ENCODE measurements around the gene PHACTR3. TPM values are rescaled to one million over a fixed set of nuclear protein-coding genes. Genes with fewer than 3 reads are reported as not detected.

PHACTR3 gene
- total RNA-seq, 1 experiment from 2014 or later: 10.0 TPM

DNA sequence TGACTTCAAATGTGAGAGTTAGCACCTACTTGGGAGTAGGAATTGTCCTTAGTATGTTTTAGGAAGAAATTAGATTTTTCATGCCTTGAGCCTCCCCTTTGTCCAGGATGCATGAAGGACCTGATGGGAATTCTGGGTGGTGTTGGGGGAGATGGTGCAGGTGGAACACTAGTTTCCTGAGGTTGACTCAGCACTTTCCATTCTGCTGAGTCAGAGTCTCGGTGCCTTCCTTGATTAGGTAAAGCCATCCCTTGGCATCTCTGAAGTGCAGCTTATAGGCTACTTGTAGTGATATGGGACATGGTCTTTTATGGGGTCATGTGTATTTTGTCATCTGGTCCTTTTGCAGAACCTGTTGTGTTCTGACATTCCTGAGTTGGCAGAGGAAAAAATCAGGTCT, 105.3 kb downstream of the PHACTR3 start:
- H3K9me3 Mint-ChIP-seq (ENCODE audit: low read depth, unreplicated experiment): peaks cover 8% of the 10 kb centered on the region
- H3K36me3 Mint-ChIP-seq (ENCODE audit: insufficient read depth, unreplicated experiment): no peaks in the 10 kb centered on the region
- H3K27ac Mint-ChIP-seq (ENCODE audit: unreplicated experiment): no peak overlapping the region
- H3K27me3 Mint-ChIP-seq (ENCODE audit: unreplicated experiment): peaks cover 87% of the 10 kb centered on the region
- no TSS peak for BruUV-seq (replicated peaks)
- intact Hi-C loops (cut with micrococcal nuclease; ENCODE audit: unreplicated experiment): no loop called here
- H3K4me3 Mint-ChIP-seq (ENCODE audit: low read depth, unreplicated experiment): no peak overlapping the region
- no peaks in the 10 kb centered on the region for H3K4me1 Mint-ChIP-seq (ENCODE audit: low read depth, unreplicated experiment)
- CTCF ChIA-PET: no interaction called here
- no peak for DNase-seq
- TF ChIP-seq, protein P1, sequence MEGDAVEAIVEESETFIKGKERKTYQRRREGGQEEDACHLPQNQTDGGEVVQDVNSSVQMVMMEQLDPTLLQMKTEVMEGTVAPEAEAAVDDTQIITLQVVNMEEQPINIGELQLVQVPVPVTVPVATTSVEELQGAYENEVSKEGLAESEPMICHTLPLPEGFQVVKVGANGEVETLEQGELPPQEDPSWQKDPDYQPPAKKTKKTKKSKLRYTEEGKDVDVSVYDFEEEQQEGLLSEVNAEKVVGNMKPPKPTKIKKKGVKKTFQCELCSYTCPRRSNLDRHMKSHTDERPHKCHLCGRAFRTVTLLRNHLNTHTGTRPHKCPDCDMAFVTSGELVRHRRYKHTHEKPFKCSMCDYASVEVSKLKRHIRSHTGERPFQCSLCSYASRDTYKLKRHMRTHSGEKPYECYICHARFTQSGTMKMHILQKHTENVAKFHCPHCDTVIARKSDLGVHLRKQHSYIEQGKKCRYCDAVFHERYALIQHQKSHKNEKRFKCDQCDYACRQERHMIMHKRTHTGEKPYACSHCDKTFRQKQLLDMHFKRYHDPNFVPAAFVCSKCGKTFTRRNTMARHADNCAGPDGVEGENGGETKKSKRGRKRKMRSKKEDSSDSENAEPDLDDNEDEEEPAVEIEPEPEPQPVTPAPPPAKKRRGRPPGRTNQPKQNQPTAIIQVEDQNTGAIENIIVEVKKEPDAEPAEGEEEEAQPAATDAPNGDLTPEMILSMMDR (IDR thresholded peaks at IDR 0.05; ENCODE audit: unreplicated experiment): no peak

DNA sequence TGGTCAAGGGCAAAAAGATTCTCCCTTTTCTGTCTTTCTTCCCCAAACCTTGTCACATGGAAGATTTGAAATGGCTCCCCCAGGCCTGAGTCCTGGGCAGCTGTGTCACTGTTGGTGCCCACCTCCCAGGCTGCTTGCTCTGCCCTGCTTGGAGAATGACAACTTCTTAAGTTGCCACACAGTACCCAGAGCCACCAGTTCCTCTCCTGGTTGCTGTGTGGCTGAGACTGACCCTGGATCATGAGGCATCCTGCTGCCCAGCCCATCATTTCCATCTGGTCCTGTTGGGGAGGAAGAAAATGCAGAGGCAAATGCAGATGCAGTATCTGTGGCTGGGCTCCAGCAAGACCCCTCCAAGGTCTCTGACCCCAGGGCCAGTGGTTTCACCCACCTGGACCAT, 113.7 kb downstream of the PHACTR3 start:
- TF ChIP-seq, protein P1 (IDR thresholded peaks at IDR 0.05; ENCODE audit: unreplicated experiment): no peak
- Mint-ChIP-seq H3K27me3 (ENCODE audit: unreplicated experiment) (peaks cover 81% of the 10 kb centered on the region), H3K4me1 (ENCODE audit: low read depth, unreplicated experiment) (no peaks in the 10 kb centered on the region), H3K4me3 (ENCODE audit: low read depth, unreplicated experiment) (no peak overlapping the region), H3K36me3 (ENCODE audit: insufficient read depth, unreplicated experiment) (no peaks in the 10 kb centered on the region), H3K27ac (ENCODE audit: unreplicated experiment) (no peak overlapping the region), H3K9me3 (ENCODE audit: low read depth, unreplicated experiment) (peaks cover 4% of the 10 kb centered on the region)
- intact Hi-C loops (cut with micrococcal nuclease; ENCODE audit: unreplicated experiment): no loop called here
- no peak for DNase-seq
- BruUV-seq (replicated peaks): no TSS peak
- CTCF ChIA-PET: no interaction called here

DNA sequence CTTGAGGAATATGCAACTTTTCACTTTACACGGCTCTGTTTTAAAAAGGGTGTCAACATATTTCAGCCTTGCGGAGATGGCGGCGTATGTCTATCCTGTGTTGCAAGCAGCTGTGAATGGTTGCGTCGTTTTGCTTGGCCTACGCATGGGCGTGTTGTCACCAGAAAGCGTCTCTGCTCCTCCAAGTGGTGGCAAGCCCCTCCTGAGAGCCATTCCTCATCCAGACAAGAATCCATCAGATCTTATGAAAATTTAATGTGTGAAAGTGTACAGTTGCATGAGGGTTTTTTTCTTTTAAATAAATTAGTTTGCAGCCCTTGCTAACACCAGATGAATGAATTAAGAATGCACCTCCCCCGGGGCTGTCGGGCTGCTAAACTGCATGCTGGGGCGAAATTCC, 114.4 kb downstream of the PHACTR3 start:
- H3K27ac Mint-ChIP-seq (ENCODE audit: unreplicated experiment): no peak overlapping the region
- no peak for DNase-seq
- H3K4me3 Mint-ChIP-seq (ENCODE audit: low read depth, unreplicated experiment): no peak overlapping the region
- TF ChIP-seq, protein P1 (IDR thresholded peaks at IDR 0.05; ENCODE audit: unreplicated experiment): no peak
- H3K9me3 Mint-ChIP-seq (ENCODE audit: low read depth, unreplicated experiment): peaks cover 1% of the 10 kb centered on the region
- CTCF ChIA-PET: no interaction called here
- H3K36me3 Mint-ChIP-seq (ENCODE audit: insufficient read depth, unreplicated experiment): no peaks in the 10 kb centered on the region
- peaks cover 81% of the 10 kb centered on the region for H3K27me3 Mint-ChIP-seq (ENCODE audit: unreplicated experiment)
- H3K4me1 Mint-ChIP-seq (ENCODE audit: low read depth, unreplicated experiment): no peaks in the 10 kb centered on the region
- BruUV-seq (replicated peaks): no TSS peak
- intact Hi-C loops (cut with micrococcal nuclease; ENCODE audit: unreplicated experiment): no loop called here

DNA sequence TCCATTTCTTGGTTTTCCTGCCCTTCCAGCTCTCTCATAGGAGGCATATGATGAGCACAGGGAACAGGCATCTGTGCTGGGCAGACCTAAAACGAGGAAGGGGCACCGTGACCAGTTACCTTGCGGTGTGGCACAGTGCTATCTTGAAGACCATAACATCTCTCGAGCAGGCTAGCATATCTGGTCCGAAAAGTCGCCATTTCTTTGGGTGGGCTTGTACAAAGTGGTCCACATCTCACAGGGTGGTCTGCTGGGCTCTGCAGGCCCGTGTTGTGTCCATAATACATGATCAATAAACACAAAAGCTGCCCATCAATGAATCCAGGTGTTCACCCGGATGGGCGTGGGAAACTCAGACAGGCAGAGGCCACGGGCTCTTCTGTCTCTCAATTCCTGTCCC, 115.7 kb downstream of the PHACTR3 start:
- no peaks in the 10 kb centered on the region for H3K9me3 Mint-ChIP-seq (ENCODE audit: low read depth, unreplicated experiment)
- H3K27ac Mint-ChIP-seq (ENCODE audit: unreplicated experiment): no peak overlapping the region
- no peaks in the 10 kb centered on the region for H3K4me1 Mint-ChIP-seq (ENCODE audit: low read depth, unreplicated experiment)
- no peak for DNase-seq
- BruUV-seq (replicated peaks): no TSS peak
- intact Hi-C loops (cut with micrococcal nuclease; ENCODE audit: unreplicated experiment): no loop called here
- H3K36me3 Mint-ChIP-seq (ENCODE audit: insufficient read depth, unreplicated experiment): no peaks in the 10 kb centered on the region
- H3K27me3 Mint-ChIP-seq (ENCODE audit: unreplicated experiment): peaks cover 85% of the 10 kb centered on the region
- H3K4me3 Mint-ChIP-seq (ENCODE audit: low read depth, unreplicated experiment): no peak overlapping the region
- CTCF ChIA-PET: no interaction called here
- TF ChIP-seq, protein P1 (IDR thresholded peaks at IDR 0.05; ENCODE audit: unreplicated experiment): no peak
